Fibroblast of pulmonary artery (primary cell): Measurements from ENCODE around the gene NEBL.

ENCODE experiments used
- DNase-seq: peaks from one replicate; pipeline ENCODE4 v3.0.0-alpha.2; 2010; ENCODE audit warnings: low read depth
- H3K4me3 ChIP-seq: replicated peaks from 2 replicates; pipeline ENCODE4 v1.5.1; 2011; ENCODE audit warnings: low read depth, mild to moderate bottlenecking, control low read depth, low read length, moderate library complexity
- TF ChIP-seq, protein P1 (sequence below): IDR thresholded peaks from 2 replicates; pipeline ENCODE4 v1.5.1; 2011; ENCODE audit warnings: mild to moderate bottlenecking, control low read depth, low read length, inconsistent platforms; ENCODE audit errors: missing control alignments

The NEBL gene

GRCh38 chr10:20809631-20810030, 87.5 kb downstream of the NEBL start:
- DNase-seq: peak; percentile 3
- H3K4me3 ChIP-seq: no peak overlapping the region
- TF ChIP-seq, protein P1, sequence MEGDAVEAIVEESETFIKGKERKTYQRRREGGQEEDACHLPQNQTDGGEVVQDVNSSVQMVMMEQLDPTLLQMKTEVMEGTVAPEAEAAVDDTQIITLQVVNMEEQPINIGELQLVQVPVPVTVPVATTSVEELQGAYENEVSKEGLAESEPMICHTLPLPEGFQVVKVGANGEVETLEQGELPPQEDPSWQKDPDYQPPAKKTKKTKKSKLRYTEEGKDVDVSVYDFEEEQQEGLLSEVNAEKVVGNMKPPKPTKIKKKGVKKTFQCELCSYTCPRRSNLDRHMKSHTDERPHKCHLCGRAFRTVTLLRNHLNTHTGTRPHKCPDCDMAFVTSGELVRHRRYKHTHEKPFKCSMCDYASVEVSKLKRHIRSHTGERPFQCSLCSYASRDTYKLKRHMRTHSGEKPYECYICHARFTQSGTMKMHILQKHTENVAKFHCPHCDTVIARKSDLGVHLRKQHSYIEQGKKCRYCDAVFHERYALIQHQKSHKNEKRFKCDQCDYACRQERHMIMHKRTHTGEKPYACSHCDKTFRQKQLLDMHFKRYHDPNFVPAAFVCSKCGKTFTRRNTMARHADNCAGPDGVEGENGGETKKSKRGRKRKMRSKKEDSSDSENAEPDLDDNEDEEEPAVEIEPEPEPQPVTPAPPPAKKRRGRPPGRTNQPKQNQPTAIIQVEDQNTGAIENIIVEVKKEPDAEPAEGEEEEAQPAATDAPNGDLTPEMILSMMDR: no peak

GRCh38 chr10:20806487-20806886, 90.6 kb downstream of the NEBL start:
- H3K4me3 ChIP-seq: no peak overlapping the region
- TF ChIP-seq, protein P1: no peak
- no peak for DNase-seq

GRCh38 chr10:20797290-20797689, 99.8 kb downstream of the NEBL start:
- H3K4me3 ChIP-seq: no peak overlapping the region
- TF ChIP-seq, protein P1: no peak
- DNase-seq: no peak

DNA sequence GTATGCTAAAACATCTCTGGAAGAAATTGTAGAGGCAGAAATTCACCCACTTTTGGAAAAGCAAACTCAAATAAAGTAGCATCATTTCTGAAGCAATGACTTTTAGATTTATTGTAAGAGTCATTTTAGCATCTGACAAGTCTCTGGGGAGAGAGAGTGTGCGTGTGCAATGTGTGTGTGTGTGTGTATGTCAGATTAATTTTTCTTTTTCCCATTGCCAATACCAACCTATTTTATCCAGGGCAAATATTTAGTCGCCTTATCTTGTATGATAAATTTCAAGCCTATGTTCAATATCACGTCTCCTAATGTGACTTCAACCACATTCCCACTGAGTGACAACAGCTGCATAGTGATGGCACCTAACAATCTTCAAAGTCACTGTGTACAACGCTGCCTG, 101.7 kb downstream of the NEBL start:
- TF ChIP-seq, protein P1: no peak
- no peak overlapping the region for H3K4me3 ChIP-seq
- no peak for DNase-seq

DNA sequence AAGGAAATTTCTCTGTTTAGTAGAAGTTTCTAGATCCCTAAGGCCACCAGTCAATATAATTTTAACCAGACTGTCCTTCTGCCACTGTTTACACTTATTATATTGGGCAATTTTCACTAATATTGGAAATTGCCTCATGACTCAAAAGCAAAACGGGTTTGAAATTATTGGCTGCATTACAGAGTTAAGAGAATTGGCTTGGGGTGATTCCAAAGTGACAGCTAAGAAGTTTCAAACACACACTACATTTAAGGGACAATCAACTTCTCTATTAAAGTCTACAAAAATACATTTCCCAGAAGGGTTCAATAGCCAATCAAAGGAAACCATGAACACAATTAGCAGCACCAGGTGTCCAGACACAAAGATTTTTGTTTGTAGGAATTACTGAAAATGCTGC, 111.9 kb downstream of the NEBL start:
- TF ChIP-seq, protein P1: no peak
- no peak for DNase-seq
- no peak overlapping the region for H3K4me3 ChIP-seq

DNA sequence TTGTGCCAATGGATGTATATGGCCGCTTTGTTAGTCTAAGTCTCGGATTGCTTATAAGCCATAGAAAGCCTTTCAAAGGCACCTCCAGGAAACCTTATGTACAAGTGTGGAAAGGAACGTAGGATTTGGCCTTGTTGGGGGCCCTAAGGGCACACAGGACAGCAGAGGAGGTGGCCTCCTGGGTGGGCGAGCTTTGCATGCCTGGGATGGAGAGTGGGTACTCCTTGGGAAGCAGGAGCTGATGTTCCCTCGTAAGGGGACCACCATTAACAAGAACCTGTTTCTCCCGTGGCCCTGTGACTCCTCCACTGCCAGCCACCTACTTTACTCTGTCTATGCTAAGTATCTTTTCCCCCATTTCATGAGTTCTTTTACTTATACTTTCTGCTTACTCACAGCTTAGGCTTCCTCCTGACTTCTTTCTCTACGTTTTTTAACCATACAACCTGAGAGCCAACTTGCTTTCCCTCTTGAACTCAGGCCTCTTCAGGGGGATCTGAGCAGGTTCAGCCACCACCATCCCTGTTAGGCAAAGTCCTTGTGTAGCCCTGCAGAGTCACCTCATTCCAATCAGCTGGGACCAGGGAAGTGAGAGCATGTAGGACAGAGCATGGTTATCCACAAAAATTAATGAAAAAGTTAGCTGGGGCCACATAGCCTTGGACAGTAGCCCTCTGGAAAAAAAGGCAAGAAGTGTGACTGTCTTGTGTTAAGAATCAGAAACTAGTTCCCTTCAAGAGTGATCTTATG, 118.9 kb downstream of the NEBL start:
- H3K4me3 ChIP-seq: no peak overlapping the region
- TF ChIP-seq, protein P1: no peak
- DNase-seq: no peak
